Immature natural killer cell (primary cell): ENCODE results near the gene CCNG2. TPM values are rescaled to one million over a fixed set of nuclear protein-coding genes. Genes with fewer than 3 reads are reported as not detected.
"Not testable (repeated sequence)": the region's sequence is repeated elsewhere in the genome, so short reads cannot be mapped to it uniquely, and the experiment has no call there.

ENCODE experiments used
- DNase-seq, 3 donors: peaks; one replicate each; pipeline ENCODE4 v3.0.0; 2022; ENCODE audit warnings: mixed read lengths in 1 of 3
- H3K27ac Mint-ChIP-seq, 6 donors: one replicate each; pipeline ENCODE4 v1.8.0; 2020; ENCODE audit warnings: mixed read lengths in 6 of 6, mild to moderate bottlenecking in 5 of 6, inconsistent platforms in 4 of 6, moderate library complexity in 3 of 6
- H3K27me3 Mint-ChIP-seq, 3 donors: one replicate each; pipeline ENCODE4 v1.8.0; 2020 to 2021; ENCODE audit warnings: low read depth in 3 of 3, mild to moderate bottlenecking in 3 of 3, mixed read lengths in 3 of 3, moderate library complexity in 3 of 3, inconsistent platforms in 1 of 3
- H3K36me3 Mint-ChIP-seq, 3 donors: one replicate each; pipeline ENCODE4 v1.8.0; 2020; ENCODE audit warnings: mixed read lengths in 3 of 3, inconsistent platforms in 2 of 3, mild to moderate bottlenecking in 2 of 3
- H3K4me1 Mint-ChIP-seq, 2 donors: one replicate each; pipeline ENCODE4 v1.8.0; 2020; ENCODE audit warnings: inconsistent platforms in 2 of 2, mild to moderate bottlenecking in 2 of 2, mixed read lengths in 2 of 2, moderate library complexity in 1 of 2
- H3K4me3 Mint-ChIP-seq, 5 donors: one replicate each; pipeline ENCODE4 v1.8.0; 2020; ENCODE audit warnings: mild to moderate bottlenecking in 5 of 5, mixed read lengths in 5 of 5, inconsistent platforms in 3 of 5, moderate library complexity in 3 of 5
- H3K9me3 Mint-ChIP-seq, 6 donors: one replicate each; pipeline ENCODE4 v1.8.0; 2020; ENCODE audit warnings: mild to moderate bottlenecking in 6 of 6, mixed read lengths in 6 of 6, inconsistent platforms in 4 of 6, moderate library complexity in 3 of 6
- polyA plus RNA-seq, 3 donors: library from polyadenylated mRNA; unstranded; fragments of 300-500 nt; fragmentation: Illumina TruSeq; gene quantifications; one replicate each; pipeline ENCODE4 v1.2.3, GENCODE V29; 2021

The CCNG2 gene
- polyA plus RNA-seq, 3 donors from 2014 or later: 10.4 to 14.8 (median 14.2) TPM

GRCh38 chr4:77132652-77133312 is 24.2 kb upstream of the CCNG2 start:
- H3K27ac Mint-ChIP-seq: no peak overlapping the region
- no peak for DNase-seq
- H3K9me3 Mint-ChIP-seq: no peaks in the 10 kb centered on the region
- H3K4me1 Mint-ChIP-seq: peaks cover 11 to 12% of the 10 kb centered on the region in 2 donors
- no peak overlapping the region for H3K4me3 Mint-ChIP-seq
- no peaks in the 10 kb centered on the region for H3K36me3 Mint-ChIP-seq
- H3K27me3 Mint-ChIP-seq: peaks cover 0 to 4% (median 1%) of the 10 kb centered on the region in 3 donors

- not testable (repeated sequence) for DNase-seq, H3K27ac Mint-ChIP-seq, H3K27me3 Mint-ChIP-seq, H3K36me3 Mint-ChIP-seq, H3K9me3 Mint-ChIP-seq, H3K4me3 Mint-ChIP-seq, H3K4me1 Mint-ChIP-seq
Observed at GRCh38 chr4:77137448-77137847, 19.6 kb upstream of the CCNG2 start.

GRCh38 chr4:77141964-77142645 is 14.9 kb upstream of the CCNG2 start:
- Mint-ChIP-seq H3K9me3 (no peaks in the 10 kb centered on the region), H3K36me3 (no peaks in the 10 kb centered on the region), H3K4me1 (peaks cover 17 to 28% of the 10 kb centered on the region in 2 donors), H3K27ac (no peak overlapping the region), H3K4me3 (no peak overlapping the region), H3K27me3 (peaks cover 0 to 2% (median 1%) of the 10 kb centered on the region in 3 donors)
- DNase-seq: no peak

GRCh38 chr4:77142646-77143028 is 14.4 kb upstream of the CCNG2 start:
- Mint-ChIP-seq H3K27me3 (peaks cover 0 to 2% (median 1%) of the 10 kb centered on the region in 3 donors), H3K9me3 (no peaks in the 10 kb centered on the region), H3K4me3 (no peak overlapping the region), H3K27ac (no peak overlapping the region), H3K36me3 (no peaks in the 10 kb centered on the region), H3K4me1 (peaks cover 19 to 29% of the 10 kb centered on the region in 2 donors)
- DNase-seq: no peak

GRCh38 chr4:77143091-77143490 is 13.9 kb upstream of the CCNG2 start:
- Mint-ChIP-seq H3K4me1 (peaks cover 19 to 29% of the 10 kb centered on the region in 2 donors), H3K9me3 (no peaks in the 10 kb centered on the region), H3K36me3 (no peaks in the 10 kb centered on the region), H3K4me3 (no peak overlapping the region), H3K27me3 (peaks cover 1 to 2% (median 2%) of the 10 kb centered on the region in 3 donors), H3K27ac (no peak overlapping the region)
- no peak for DNase-seq

GRCh38 chr4:77145842-77146185 is 11.2 kb upstream of the CCNG2 start:
- H3K36me3 Mint-ChIP-seq: no peaks in the 10 kb centered on the region
- H3K4me1 Mint-ChIP-seq: peaks cover 19 to 29% of the 10 kb centered on the region in 2 donors
- DNase-seq: no peak
- no peaks in the 10 kb centered on the region for H3K9me3 Mint-ChIP-seq
- H3K4me3 Mint-ChIP-seq: peak overlapping the region in 4 of 5 donors; percentile 8 to 59 (median 50)
- peak overlapping the region in 4 of 6 donors; percentile 9 to 62 (median 40) for H3K27ac Mint-ChIP-seq
- peaks cover 1 to 2% (median 2%) of the 10 kb centered on the region in 3 donors for H3K27me3 Mint-ChIP-seq

- H3K9me3 Mint-ChIP-seq: no peaks in the 10 kb centered on the region
- H3K27me3 Mint-ChIP-seq: peaks cover 1 to 2% (median 2%) of the 10 kb centered on the region in 3 donors
- peak overlapping the region in 4 of 6 donors; percentile 9 to 62 (median 36) for H3K27ac Mint-ChIP-seq
- peaks cover 19 to 29% of the 10 kb centered on the region in 2 donors for H3K4me1 Mint-ChIP-seq
- no peaks in the 10 kb centered on the region for H3K36me3 Mint-ChIP-seq
- H3K4me3 Mint-ChIP-seq: peak overlapping the region in 2 of 5 donors; percentile 8 to 59
- DNase-seq: no peak
Observed at GRCh38 chr4:77146186-77147078, 10.6 kb upstream of the CCNG2 start.

- Mint-ChIP-seq H3K36me3 (no peaks in the 10 kb centered on the region), H3K4me3 (no peak overlapping the region), H3K27me3 (peaks cover 1 to 2% (median 2%) of the 10 kb centered on the region in 3 donors), H3K27ac (peak overlapping the region in 1 of 6 donors; percentile 9), H3K9me3 (no peaks in the 10 kb centered on the region), H3K4me1 (peaks cover 19 to 26% of the 10 kb centered on the region in 2 donors)
- DNase-seq: no peak
Observed at GRCh38 chr4:77147079-77147782, 9.8 kb upstream of the CCNG2 start.

- no peak for DNase-seq
- Mint-ChIP-seq H3K4me3 (no peak overlapping the region), H3K27me3 (peaks cover 1 to 2% (median 1%) of the 10 kb centered on the region in 3 donors), H3K36me3 (no peaks in the 10 kb centered on the region), H3K27ac (no peak overlapping the region), H3K4me1 (peaks cover 19% of the 10 kb centered on the region in 2 donors), H3K9me3 (no peaks in the 10 kb centered on the region)
Observed at GRCh38 chr4:77148078-77148477, 8.9 kb upstream of the CCNG2 start.

- Mint-ChIP-seq H3K9me3 (no peaks in the 10 kb centered on the region), H3K4me3 (no peak overlapping the region), H3K27ac (no peak overlapping the region), H3K4me1 (peaks cover 19% of the 10 kb centered on the region in 2 donors), H3K27me3 (peaks cover 0 to 2% (median 1%) of the 10 kb centered on the region in 3 donors), H3K36me3 (no peaks in the 10 kb centered on the region)
- DNase-seq: no peak
Observed at GRCh38 chr4:77149789-77150188, 7.2 kb upstream of the CCNG2 start.

- no peak for DNase-seq
- no peaks in the 10 kb centered on the region for H3K9me3 Mint-ChIP-seq
- no peak overlapping the region for H3K4me3 Mint-ChIP-seq
- H3K4me1 Mint-ChIP-seq: peaks cover 12 to 19% of the 10 kb centered on the region in 2 donors
- no peaks in the 10 kb centered on the region for H3K36me3 Mint-ChIP-seq
- H3K27ac Mint-ChIP-seq: no peak overlapping the region
- H3K27me3 Mint-ChIP-seq: peaks cover 0 to 2% (median 0%) of the 10 kb centered on the region in 3 donors
Observed at GRCh38 chr4:77151241-77151640, 5.8 kb upstream of the CCNG2 start.

GRCh38 chr4:77152421-77152820 is 4.6 kb upstream of the CCNG2 start:
- H3K4me3 Mint-ChIP-seq: no peak overlapping the region
- no peak overlapping the region for H3K27ac Mint-ChIP-seq
- no peaks in the 10 kb centered on the region for H3K36me3 Mint-ChIP-seq
- no peaks in the 10 kb centered on the region for H3K9me3 Mint-ChIP-seq
- no peak for DNase-seq
- peaks cover 6 to 15% of the 10 kb centered on the region in 2 donors for H3K4me1 Mint-ChIP-seq
- H3K27me3 Mint-ChIP-seq: peaks cover 7 to 10% (median 8%) of the 10 kb centered on the region in 3 donors

- Mint-ChIP-seq H3K4me1 (peaks cover 6 to 15% of the 10 kb centered on the region in 2 donors), H3K9me3 (no peaks in the 10 kb centered on the region), H3K27ac (no peak overlapping the region), H3K36me3 (no peaks in the 10 kb centered on the region), H3K27me3 (peaks cover 7 to 14% (median 10%) of the 10 kb centered on the region in 3 donors), H3K4me3 (no peak overlapping the region)
- DNase-seq: no peak
Observed at GRCh38 chr4:77153006-77153405, 4.0 kb upstream of the CCNG2 start.
